PC-3 (cell line): ENCODE data around the gene RALA. TPM values are rescaled to one million over a fixed set of nuclear protein-coding genes. Genes with fewer than 3 reads are reported as not detected.
A peak's percentile ranks its signal among the peaks of the same experiment; 100 is the strongest.

Experiments used
- ATAC-seq: fragments of 200-7000 bp; cut with Tn5 transposase; 2 replicates; pipeline ENCODE4 v1.9.1; 2020; ENCODE audit warnings: mild to moderate bottlenecking, moderate library complexity
- BruUV-seq: library from RNA; stranded (reverse); fragments of 400-500 nt; replicated peaks from 2 replicates; lab custom pipeline; 2021; lab: Mats Ljungman, UMichigan
- CTCF ChIA-PET: fragments of 300-600 bp; sonication (Branson Sonifier 250); formaldehyde crosslinking; loops from one replicate; lab custom pipeline; 2022; ENCODE audit warnings: antibody characterized with exemption; lab: Charles Lee
- POLR2A ChIA-PET: fragments of 300-600 bp; sonication (Branson Sonifier 250); formaldehyde crosslinking; loops from one replicate; lab custom pipeline; 2022; ENCODE audit warnings: antibody characterized with exemption; ENCODE audit not compliant: unreplicated experiment; lab: Charles Lee
- DNase-seq: peaks from one replicate; pipeline ENCODE4 v3.0.0-alpha.2; 2015
- H2AFZ ChIP-seq: fragments of 300-600 bp; sonication (generic); 2 replicates; pipeline ENCODE4 v1.6.0; 2016; ENCODE audit warnings: antibody characterized with exemption, low read length
- H3F3A ChIP-seq: fragments of 300-600 bp; sonication (generic); one replicate; pipeline ENCODE4 v1.6.0; 2017; ENCODE audit warnings: antibody characterized with exemption, low read length, control low read depth, mild to moderate bottlenecking; ENCODE audit not compliant: unreplicated experiment
- H3K27ac ChIP-seq: fragments of 300-600 bp; sonication (generic); 2 replicates; pipeline ENCODE4 v1.5.1; 2016; ENCODE audit warnings: mild to moderate bottlenecking, low read length
- H3K27me3 ChIP-seq: fragments of 300-600 bp; sonication (generic); 2 replicates; pipeline ENCODE4 v1.6.1; 2016; ENCODE audit warnings: low read length, mixed read lengths
- H3K36me3 ChIP-seq: fragments of 300-600 bp; sonication (generic); 2 replicates; pipeline ENCODE4 v1.6.1; 2016; ENCODE audit warnings: low read depth, mixed run types, low read length, mixed read lengths
- H3K4me1 ChIP-seq: fragments of 300-600 bp; sonication (generic); 2 replicates; pipeline ENCODE4 v1.5.1; 2016; ENCODE audit warnings: low read length; ENCODE audit not compliant: insufficient read depth
- H3K4me2 ChIP-seq: fragments of 300-600 bp; sonication (generic); 2 replicates; pipeline ENCODE4 v1.6.0; 2016; ENCODE audit warnings: low read length
- H3K4me3 ChIP-seq: fragments of 300-600 bp; sonication (generic); 2 replicates; pipeline ENCODE4 v1.5.1; 2016; ENCODE audit warnings: mild to moderate bottlenecking, low read length, mixed read lengths
- H3K79me2 ChIP-seq: fragments of 300-600 bp; sonication (generic); 2 replicates; pipeline ENCODE4 v1.6.1; 2017; ENCODE audit warnings: low read length, mixed read lengths
- H3K9ac ChIP-seq: fragments of 300-600 bp; sonication (generic); 2 replicates; pipeline ENCODE4 v1.6.0; 2016; ENCODE audit warnings: mild to moderate bottlenecking, low read length
- H3K9me2 ChIP-seq: fragments of 300-600 bp; sonication (generic); replicated peaks from 2 replicates; pipeline ENCODE4 v1.6.1; 2016; ENCODE audit warnings: mixed run types, low read length, mixed read lengths
- H3K9me3 ChIP-seq: fragments of 300-600 bp; sonication (generic); 2 replicates; pipeline ENCODE4 v1.6.1; 2016; ENCODE audit warnings: low read length, mixed read lengths
- H4K20me1 ChIP-seq: fragments of 300-600 bp; sonication (generic); 2 replicates; pipeline ENCODE4 v1.6.1; 2016; ENCODE audit warnings: low read length, mixed read lengths
- EZH2 ChIP-seq: fragments of 300-600 bp; sonication (generic); IDR thresholded peaks from one replicate; pipeline ENCODE4 v1.6.1; 2017; ENCODE audit warnings: antibody characterized with exemption, mild to moderate bottlenecking, low read length; ENCODE audit not compliant: unreplicated experiment
- EZH2phosphoT487 ChIP-seq: fragments of 300-600 bp; sonication (generic); IDR thresholded peaks from 2 replicates; pipeline ENCODE4 v1.6.1; 2018; ENCODE audit warnings: mild to moderate bottlenecking, antibody characterized with exemption, low read length, borderline replicate concordance
- intact Hi-C: fragments of 100-400 bp; cut with micrococcal nuclease; formaldehyde crosslinking; loops from 2 replicates; pipeline ENCODE4 v1.9.0; 2023
- total RNA-seq: library from RNA; depleted of rRNA; stranded (reverse); fragments of >200 nt; gene quantifications from 2 replicates; pipeline ENCODE4 v1.2.3, GENCODE V29; 2014
- TF ChIP-seq, protein P1 (sequence below): fragments of 300-600 bp; sonication (generic); conservative IDR thresholded peaks from 2 replicates; pipeline ENCODE4 v1.5.1; 2017; ENCODE audit warnings: antibody characterized with exemption, low read depth, mild to moderate bottlenecking, low read length

RALA gene
- total RNA-seq, 1 experiment from 2014 or later: 12.9 TPM

DNA sequence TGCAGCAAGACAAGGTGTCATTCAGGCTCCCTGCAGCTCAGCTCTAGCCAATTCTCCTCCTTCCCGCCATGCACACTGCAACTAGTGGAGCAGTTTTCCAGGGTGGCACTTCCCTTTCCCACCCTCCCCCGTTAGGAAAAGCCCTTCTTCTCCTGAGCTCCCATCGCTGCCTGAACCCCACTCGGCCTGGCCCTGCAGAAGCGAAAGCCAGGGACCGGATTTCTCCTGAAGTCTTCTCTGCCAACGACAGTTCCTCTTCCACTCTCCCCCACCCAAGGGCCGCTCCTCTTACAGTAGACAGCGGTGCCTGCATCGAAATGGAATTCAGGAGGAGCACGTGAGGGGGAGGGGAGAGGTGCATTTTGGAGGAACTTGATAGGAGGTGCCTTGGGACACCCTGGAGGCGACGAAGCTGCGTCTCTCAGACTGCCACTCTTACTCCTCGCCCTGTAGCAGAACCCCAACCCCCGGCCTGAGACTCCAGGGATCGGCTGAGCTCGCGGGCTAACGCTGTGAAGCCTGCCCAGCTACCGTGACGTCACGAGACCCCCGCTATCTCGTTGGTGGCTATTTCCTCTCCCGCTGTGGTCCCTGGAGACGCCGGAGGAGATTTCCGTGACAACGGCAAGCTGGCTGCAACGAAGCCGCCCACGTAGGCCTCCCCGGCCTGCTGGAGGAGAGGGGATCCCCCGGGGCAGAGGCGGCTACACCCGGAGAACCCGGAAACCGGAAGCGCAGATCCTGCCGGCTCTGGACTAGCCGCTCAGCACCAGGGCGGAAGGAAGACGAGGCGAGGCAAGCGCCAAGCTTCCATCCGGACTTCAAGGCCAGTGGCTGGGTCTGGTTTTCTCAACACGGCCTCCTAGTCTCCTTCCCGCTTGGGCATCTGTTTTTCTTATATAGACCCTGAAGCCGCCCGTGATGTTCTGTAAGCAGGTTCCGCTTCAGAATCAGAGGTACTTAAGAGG, 109.7 kb downstream of the RALA start:
- Histone ChIP-seq H3F3A (peaks cover 4% of the 10 kb centered on the region), H3K4me1 (peaks cover 19% of the 10 kb centered on the region), H3K9me3 (no peaks in the 10 kb centered on the region), H3K27ac (peak overlapping the region; percentile 64), H3K79me2 (no peaks in the 10 kb centered on the region), H3K4me2 (peak overlapping the region; percentile 88), H2AFZ (peak overlapping the region; percentile 82), H3K36me3 (no peaks in the 10 kb centered on the region), H3K9ac (peak overlapping the region; percentile 50), H4K20me1 (no peaks in the 10 kb centered on the region), H3K4me3 (peak overlapping the region; percentile 71), H3K27me3 (no peaks in the 10 kb centered on the region), H3K9me2 (no peaks in the 10 kb centered on the region)
- POLR2A ChIA-PET: interaction anchor here (0.6 kb wide), 2 partner anchors 68 to 148 kb away, joined by 3 read pairs; no protein-coding TSS in a partner anchor
- intact Hi-C loops: no loop called here
- CTCF ChIA-PET: interaction anchor here (1.5 kb wide), 1 partner anchor 153 kb away, joined by 9 read pairs; no protein-coding TSS in a partner anchor
- ATAC-seq (peak; percentile 93), DNase-seq (peak; percentile 87)
- no peak for TF ChIP-seq EZH2phosphoT487
- no peak for TF ChIP-seq EZH2
- TF ChIP-seq, protein P1, sequence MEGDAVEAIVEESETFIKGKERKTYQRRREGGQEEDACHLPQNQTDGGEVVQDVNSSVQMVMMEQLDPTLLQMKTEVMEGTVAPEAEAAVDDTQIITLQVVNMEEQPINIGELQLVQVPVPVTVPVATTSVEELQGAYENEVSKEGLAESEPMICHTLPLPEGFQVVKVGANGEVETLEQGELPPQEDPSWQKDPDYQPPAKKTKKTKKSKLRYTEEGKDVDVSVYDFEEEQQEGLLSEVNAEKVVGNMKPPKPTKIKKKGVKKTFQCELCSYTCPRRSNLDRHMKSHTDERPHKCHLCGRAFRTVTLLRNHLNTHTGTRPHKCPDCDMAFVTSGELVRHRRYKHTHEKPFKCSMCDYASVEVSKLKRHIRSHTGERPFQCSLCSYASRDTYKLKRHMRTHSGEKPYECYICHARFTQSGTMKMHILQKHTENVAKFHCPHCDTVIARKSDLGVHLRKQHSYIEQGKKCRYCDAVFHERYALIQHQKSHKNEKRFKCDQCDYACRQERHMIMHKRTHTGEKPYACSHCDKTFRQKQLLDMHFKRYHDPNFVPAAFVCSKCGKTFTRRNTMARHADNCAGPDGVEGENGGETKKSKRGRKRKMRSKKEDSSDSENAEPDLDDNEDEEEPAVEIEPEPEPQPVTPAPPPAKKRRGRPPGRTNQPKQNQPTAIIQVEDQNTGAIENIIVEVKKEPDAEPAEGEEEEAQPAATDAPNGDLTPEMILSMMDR: no peak
- no TSS peak for BruUV-seq

DNA sequence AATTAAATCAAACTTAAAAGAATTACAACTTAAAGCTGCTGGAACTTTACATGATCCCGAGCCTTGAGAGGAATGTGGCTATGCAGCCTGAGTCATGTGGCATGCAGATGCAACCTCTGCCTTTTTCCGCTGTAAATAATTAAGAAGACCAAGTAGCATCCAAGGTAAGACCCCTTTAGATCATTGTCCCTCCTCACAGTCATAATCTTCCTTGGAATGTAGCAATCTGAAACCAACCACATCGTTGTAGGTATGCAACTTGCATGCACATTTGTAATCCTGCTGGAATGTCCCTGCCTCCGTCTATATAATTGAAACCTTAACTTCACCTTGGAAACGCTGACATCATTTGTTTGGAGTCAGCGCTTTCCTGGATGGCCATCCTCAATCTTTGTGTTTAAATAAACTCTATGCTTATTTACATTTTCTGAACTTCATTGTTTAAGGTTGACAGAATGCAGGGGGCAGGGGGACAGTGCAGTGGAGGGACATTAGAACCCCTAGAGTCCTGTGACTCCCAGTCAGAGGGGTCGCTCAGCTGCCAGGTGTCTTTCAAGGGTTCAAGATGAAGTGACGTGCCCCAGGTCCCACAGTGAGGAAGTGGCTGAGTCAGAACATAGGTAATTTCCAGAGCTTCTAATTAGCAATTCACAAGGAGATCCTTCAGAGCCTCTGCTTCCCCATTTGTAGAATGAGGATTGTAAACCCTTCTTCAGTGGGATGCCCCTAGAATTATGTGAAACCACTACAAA, 110.7 kb downstream of the RALA start:
- BruUV-seq: no TSS peak
- H3F3A ChIP-seq: peaks cover 4% of the 10 kb centered on the region
- peak overlapping the region; percentile 82 for H2AFZ ChIP-seq
- peak overlapping the region; percentile 71 for H3K4me3 ChIP-seq
- TF ChIP-seq EZH2phosphoT487: no peak
- no peak for TF ChIP-seq EZH2
- TF ChIP-seq, protein P1: no peak
- H3K9ac ChIP-seq: peak overlapping the region; percentile 50
- ATAC-seq: peak; percentile 69
- ChIA-PET POLR2A (interaction anchor here (0.6 kb wide), 2 partner anchors 69 to 149 kb away, joined by 3 read pairs; no protein-coding TSS in a partner anchor), CTCF (interaction anchor here (1.5 kb wide), 1 partner anchor 154 kb away, joined by 9 read pairs; no protein-coding TSS in a partner anchor)
- H3K27ac ChIP-seq: peak overlapping the region; percentile 64
- H3K4me1 ChIP-seq: peaks cover 19% of the 10 kb centered on the region
- no peaks in the 10 kb centered on the region for H3K9me3 ChIP-seq
- intact Hi-C loops: no loop called here
- H3K36me3 ChIP-seq: no peaks in the 10 kb centered on the region
- H3K9me2 ChIP-seq: no peaks in the 10 kb centered on the region
- peak overlapping the region; percentile 88 for H3K4me2 ChIP-seq
- no peaks in the 10 kb centered on the region for H4K20me1 ChIP-seq
- no peaks in the 10 kb centered on the region for H3K27me3 ChIP-seq
- peak; percentile 77 for DNase-seq
- H3K79me2 ChIP-seq: no peaks in the 10 kb centered on the region
